B cell (primary cell): ENCODE measurements around the gene GPC5. TPM values are rescaled to one million over a fixed set of nuclear protein-coding genes. Genes with fewer than 3 reads are reported as not detected.

Source experiments
- ATAC-seq: fragments of 200-7000 bp; cut with Tn5 transposase; one replicate; pipeline ENCODE4 v1.10.0; 2021; ENCODE audit warnings: low read depth, mild to moderate bottlenecking, moderate number of reproducible peaks, moderate library complexity
- CTCF ChIA-PET: fragments of 350-600 bp; sonication (Branson Sonifier 250); formaldehyde crosslinking; loops from one replicate; lab custom pipeline; 2021; ENCODE audit warnings: antibody characterized with exemption, inconsistent platforms; lab: Charles Lee
- POLR2A ChIA-PET: fragments of 350-600 bp; sonication (Branson Sonifier 250); formaldehyde crosslinking; loops from one replicate; lab custom pipeline; 2021; ENCODE audit warnings: antibody characterized with exemption; lab: Charles Lee
- DNase-seq: peaks from one replicate; pipeline ENCODE4 v3.0.0; 2013
- H2AFZ ChIP-seq: 2 replicates; pipeline ENCODE4 v1.6.1; 2012; ENCODE audit warnings: mild to moderate bottlenecking, low read depth, low read length; ENCODE audit not compliant: insufficient read depth, poor library complexity, severe bottlenecking
- H3K27ac ChIP-seq, 2 donors: 1 replicate in 1 of 2; 2 replicates in 1 of 2; pipeline ENCODE4 v1.5.1; 2012 to 2013; ENCODE audit warnings: low read length in 2 of 2, mild to moderate bottlenecking in 2 of 2, moderate library complexity in 1 of 2
- H3K27me3 ChIP-seq, 4 experiments: fragments of 200-600 bp in 1 of 4; sonication (generic) in 1 of 4; replicated peaks in 1 of 4; 1 replicate in 2 of 4; 2 replicates in 2 of 4; pipeline versions ENCODE4 v1.6.1 to v1.7.0; 2013 to 2016; ENCODE audit warnings: low read length in 3 of 4, mild to moderate bottlenecking in 2 of 4, mixed read lengths in 1 of 4, moderate library complexity in 1 of 4; ENCODE audit not compliant: insufficient read depth in 4 of 4, control insufficient read depth in 3 of 4; ENCODE audit errors: control extremely low read depth in 1 of 4
- H3K36me3 ChIP-seq, 2 experiments: replicated peaks in 1 of 2; 1 replicate in 1 of 2; 2 replicates in 1 of 2; pipeline versions ENCODE4 v1.6.1 to v1.7.1; 2013; ENCODE audit warnings: low read length in 1 of 2; ENCODE audit not compliant: insufficient read depth in 2 of 2, control insufficient read depth in 1 of 2; ENCODE audit errors: control extremely low read depth in 1 of 2, extremely low read depth in 1 of 2
- H3K4me1 ChIP-seq, 2 donors: fragments of 200-600 bp in 1 of 2; sonication (generic) in 1 of 2; 1 replicate in 1 of 2; 2 replicates in 1 of 2; pipeline versions ENCODE4 v1.5.1 to v1.6.1; 2013 to 2017; ENCODE audit warnings: low read length in 2 of 2; ENCODE audit not compliant: control insufficient read depth in 2 of 2, insufficient read depth in 2 of 2
- H3K4me2 ChIP-seq: replicated peaks from 2 replicates; pipeline ENCODE3; 2012; ENCODE audit warnings: mild to moderate bottlenecking, low read depth, low read length; ENCODE audit not compliant: poor library complexity, severe bottlenecking
- H3K4me3 ChIP-seq, 5 experiments: fragments of 200-600 bp in 1 of 5; sonication (generic) in 1 of 5; 1 replicate in 3 of 5; 2 replicates in 2 of 5; pipeline versions ENCODE4 v1.5.1 to v1.7.0; 2011 to 2016; ENCODE audit warnings: low read length in 4 of 5, mild to moderate bottlenecking in 4 of 5, low read depth in 2 of 5, control low read depth in 1 of 5, moderate library complexity in 1 of 5; ENCODE audit not compliant: insufficient read depth in 1 of 5; ENCODE audit errors: control extremely low read depth in 1 of 5, extremely low read depth in 1 of 5
- H3K79me2 ChIP-seq: fragments of 200-600 bp; sonication (generic); one replicate; pipeline ENCODE4 v1.6.0; 2016; ENCODE audit warnings: low read length; ENCODE audit not compliant: control insufficient read depth, insufficient read depth
- H3K9ac ChIP-seq: fragments of 200-600 bp; sonication (generic); 2 replicates; pipeline ENCODE4 v1.6.1; 2017; ENCODE audit warnings: mild to moderate bottlenecking, low read length, moderate library complexity
- H3K9me3 ChIP-seq, 3 donors: one replicate each; pipeline versions ENCODE4 v1.6.1 to v1.7.1; 2013; ENCODE audit warnings: low read length in 2 of 3; ENCODE audit not compliant: control insufficient read depth in 2 of 3, insufficient read depth in 1 of 3; ENCODE audit errors: control extremely low read depth in 1 of 3
- H4K20me1 ChIP-seq: 2 replicates; pipeline ENCODE4 v1.6.0; 2012; ENCODE audit warnings: mild to moderate bottlenecking, low read length; ENCODE audit not compliant: insufficient read depth, control insufficient read depth, poor library complexity, severe bottlenecking
- H3K27ac Mint-ChIP-seq: one replicate; pipeline ENCODE4 v1.8.0; 2021; ENCODE audit warnings: mixed read lengths
- H3K27me3 Mint-ChIP-seq: one replicate; pipeline ENCODE4 v1.8.0; 2021; ENCODE audit warnings: mixed read lengths
- H3K4me1 Mint-ChIP-seq: one replicate; pipeline ENCODE4 v1.8.0; 2021; ENCODE audit warnings: mixed read lengths
- H3K4me3 Mint-ChIP-seq: one replicate; pipeline ENCODE4 v1.8.0; 2021; ENCODE audit warnings: mixed read lengths
- H3K9me3 Mint-ChIP-seq: one replicate; pipeline ENCODE4 v1.8.0; 2022; ENCODE audit warnings: mixed read lengths; ENCODE audit not compliant: insufficient read depth
- EZH2 ChIP-seq: IDR thresholded peaks from 2 replicates; pipeline ENCODE4 v1.6.1; 2012; ENCODE audit warnings: borderline replicate concordance, low read depth, mild to moderate bottlenecking, moderate library complexity, low read length; ENCODE audit not compliant: insufficient read depth, poor library complexity, severe bottlenecking
- WGBS: methylation state at CpG from one replicate; pipeline ENCODE4 v1.1.5; 2013; ENCODE audit warnings: missing lambda C conversion rate; ENCODE audit not compliant: insufficient coverage; 5-methylcytosine and 5-hydroxymethylcytosine counted together
- intact Hi-C: fragments of 100-400 bp; cut with micrococcal nuclease; formaldehyde crosslinking; loops from one replicate; pipeline ENCODE4 v1.10.0; 2022
- polyA plus RNA-seq: library from polyadenylated mRNA; depleted of rRNA; stranded (reverse); fragments of >200 nt; gene quantifications from 2 replicates; pipeline ENCODE4 v1.2.3, GENCODE V29; 2012
- total RNA-seq, 2 donors: library from RNA; stranded (reverse); fragments of 120-200 nt in 1 of 2; gene quantifications; 1 replicate in 1 of 2; 2 replicates in 1 of 2; pipeline versions ENCODE4 v1.2.3 to v1.2.4, GENCODE V29; 2013 to 2022
- TF ChIP-seq, protein P1 (sequence below): fragments of 200-600 bp; IDR thresholded peaks from one replicate; pipeline ENCODE4 v1.8.0; 2022; ENCODE audit warnings: antibody characterized with exemption, mild to moderate bottlenecking

Gene GPC5
- total and polyA plus RNA-seq, 2 donors (not counting 1 experiment from before 2014, with no cell fraction given) = 0.15 to 0.30 TPM

- no peaks in the 10 kb centered on the region for H3K36me3 ChIP-seq
- Mint-ChIP-seq H3K4me1 (no peaks in the 10 kb centered on the region), H3K9me3 (no peaks in the 10 kb centered on the region), H3K27ac (no peak overlapping the region), H3K4me3 (no peak overlapping the region), H3K27me3 (no peaks in the 10 kb centered on the region)
- no peak overlapping the region for H3K27ac ChIP-seq
- H4K20me1 ChIP-seq = no peaks in the 10 kb centered on the region
- no peaks in the 10 kb centered on the region for H3K4me1 ChIP-seq
- ATAC-seq = no peak
- no peaks in the 10 kb centered on the region for H3K27me3 ChIP-seq
- H3K4me2 ChIP-seq = no peak overlapping the region
- no peak overlapping the region for H3K4me3 ChIP-seq
- POLR2A ChIA-PET = no interaction called here
- no peak overlapping the region for H2AFZ ChIP-seq
- H3K9me3 ChIP-seq = no peaks in the 10 kb centered on the region
- intact Hi-C loops = no loop called here
- CTCF ChIA-PET = no interaction called here
- no peak overlapping the region for H3K9ac ChIP-seq
- no peaks in the 10 kb centered on the region for H3K79me2 ChIP-seq
- TF ChIP-seq, protein P1, sequence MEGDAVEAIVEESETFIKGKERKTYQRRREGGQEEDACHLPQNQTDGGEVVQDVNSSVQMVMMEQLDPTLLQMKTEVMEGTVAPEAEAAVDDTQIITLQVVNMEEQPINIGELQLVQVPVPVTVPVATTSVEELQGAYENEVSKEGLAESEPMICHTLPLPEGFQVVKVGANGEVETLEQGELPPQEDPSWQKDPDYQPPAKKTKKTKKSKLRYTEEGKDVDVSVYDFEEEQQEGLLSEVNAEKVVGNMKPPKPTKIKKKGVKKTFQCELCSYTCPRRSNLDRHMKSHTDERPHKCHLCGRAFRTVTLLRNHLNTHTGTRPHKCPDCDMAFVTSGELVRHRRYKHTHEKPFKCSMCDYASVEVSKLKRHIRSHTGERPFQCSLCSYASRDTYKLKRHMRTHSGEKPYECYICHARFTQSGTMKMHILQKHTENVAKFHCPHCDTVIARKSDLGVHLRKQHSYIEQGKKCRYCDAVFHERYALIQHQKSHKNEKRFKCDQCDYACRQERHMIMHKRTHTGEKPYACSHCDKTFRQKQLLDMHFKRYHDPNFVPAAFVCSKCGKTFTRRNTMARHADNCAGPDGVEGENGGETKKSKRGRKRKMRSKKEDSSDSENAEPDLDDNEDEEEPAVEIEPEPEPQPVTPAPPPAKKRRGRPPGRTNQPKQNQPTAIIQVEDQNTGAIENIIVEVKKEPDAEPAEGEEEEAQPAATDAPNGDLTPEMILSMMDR = no peak
- no peak for TF ChIP-seq EZH2
- DNase-seq = no peak
Observed at GRCh38 chr13:91744284-91744683, 345.9 kb downstream of the GPC5 start.

GRCh38 chr13:91745967-91746366 lies 347.5 kb downstream of the GPC5 start:
- TF ChIP-seq, protein P1 = no peak
- TF ChIP-seq EZH2 = no peak
- 20% methylated on average over 1 of the region's 3 CpGs for WGBS
- CTCF ChIA-PET = no interaction called here

More at GRCh38 chr13:91745967-91746366, 347.5 kb downstream of the GPC5 start:
- Mint-ChIP-seq H3K9me3 (no peaks in the 10 kb centered on the region), H3K4me1 (no peaks in the 10 kb centered on the region), H3K27me3 (no peaks in the 10 kb centered on the region), H3K27ac (no peak overlapping the region), H3K4me3 (no peak overlapping the region)
- peaks cover 0 to 4% (median 0%) of the 10 kb centered on the region in 3 donors for H3K9me3 ChIP-seq
- no peaks in the 10 kb centered on the region for H3K36me3 ChIP-seq
- DNase-seq (no peak), ATAC-seq (no peak)
- intact Hi-C loops = no loop called here
- no peak overlapping the region for H3K9ac ChIP-seq
- H3K27me3 ChIP-seq = no peaks in the 10 kb centered on the region
- no peaks in the 10 kb centered on the region for H4K20me1 ChIP-seq
- no peak overlapping the region for H3K4me2 ChIP-seq
- no peak overlapping the region for H3K4me3 ChIP-seq
- H3K27ac ChIP-seq = no peak overlapping the region
- no peaks in the 10 kb centered on the region for H3K79me2 ChIP-seq
- POLR2A ChIA-PET = no interaction called here
- no peak overlapping the region for H2AFZ ChIP-seq
- no peaks in the 10 kb centered on the region for H3K4me1 ChIP-seq
